NCI-H2196 treated with DMSO at 0.1 percent for 48 hours (cell line): ENCODE results near the gene MYO1F.

Experiments used
- DNase-seq: peaks from one replicate; lab custom pipeline; 2025; ENCODE audit not compliant: unreplicated experiment; lab: John Stamatoyannopoulos, UW

MYO1F gene

GRCh38 chr19:8473648-8474476 is 103.4 kb downstream of the MYO1F start:
- DNase-seq: no peak
